GM12864 (cell line): ENCODE results near the gene PLCB3.

Experiments
- DNase-seq: peaks from one replicate; pipeline ENCODE4 v3.0.0-alpha.2; 2011; ENCODE audit warnings: low read depth
- H3K4me3 ChIP-seq: 2 replicates; pipeline ENCODE4 v1.5.1; 2011; ENCODE audit warnings: mild to moderate bottlenecking, low read depth, low read length, control low read depth
- CTCF ChIP-seq: IDR thresholded peaks from 2 replicates; pipeline ENCODE4 v1.5.1; 2011; ENCODE audit warnings: low read depth, mild to moderate bottlenecking, moderate library complexity, low read length, control low read depth, inconsistent platforms; ENCODE audit errors: missing control alignments

Gene PLCB3

GRCh38 chr11:64251016-64251752 lies at the start of gene PLCB3:
PLCB3 (plus strand) TSS chr11:64251530; CDS start chr11:64251650, 120 bp downstream.
- no peak for DNase-seq

GRCh38 chr11:64201543-64201942 lies 49.8 kb upstream of the PLCB3 start:
- no peak for TF ChIP-seq CTCF
- no peak for DNase-seq
- no peak overlapping the region for H3K4me3 ChIP-seq

More at GRCh38 chr11:64251016-64251752, at the start of gene PLCB3:
- TF ChIP-seq CTCF = peak; percentile 59
- H3K4me3 ChIP-seq = peak within 1 kb of the TSS; percentile 73

- H3K4me3 ChIP-seq = no peak overlapping the region
- no peak for DNase-seq
- TF ChIP-seq CTCF = no peak
These were observed 48.3 kb upstream of the PLCB3 start for GRCh38 chr11:64202992-64203391.

GRCh38 chr11:64203421-64204079 lies 47.8 kb upstream of the PLCB3 start:
- no peak overlapping the region for H3K4me3 ChIP-seq
- TF ChIP-seq CTCF = no peak
- DNase-seq = no peak

- H3K4me3 ChIP-seq = no peak overlapping the region
- no peak for DNase-seq
- no peak for TF ChIP-seq CTCF
These were observed 47.3 kb upstream of the PLCB3 start for GRCh38 chr11:64204080-64204440.

- peak; percentile 77 for TF ChIP-seq CTCF
- DNase-seq = no peak
- H3K4me3 ChIP-seq = no peak overlapping the region
These were observed 46.8 kb upstream of the PLCB3 start for GRCh38 chr11:64204464-64204989.
